ENCODE data around the gene FBLN2.
"Not testable (repeated sequence)": the region's sequence is repeated elsewhere in the genome, so short reads cannot be mapped to it uniquely, and the experiment has no call there.

Gene FBLN2

GRCh38 chr3:13549623-13550422, 898 bp downstream of the FBLN2 start:
- DNase-seq (ENCODE audit: low read depth, low spot score) = no peak

GRCh38 chr3:13550423-13550690, 1.4 kb downstream of the FBLN2 start:
- no peak for DNase-seq (ENCODE audit: low read depth, low spot score)

- DNase-seq (ENCODE audit: low read depth, low spot score) = no peak
These were observed 2.0 kb downstream of the FBLN2 start for GRCh38 chr3:13550791-13551360.

- DNase-seq (ENCODE audit: low read depth, low spot score) = no peak
These were observed 4.1 kb downstream of the FBLN2 start for GRCh38 chr3:13552857-13553652.

GRCh38 chr3:13553686-13554085, 4.8 kb downstream of the FBLN2 start:
- no peak for DNase-seq (ENCODE audit: low read depth, low spot score)

GRCh38 chr3:13555753-13556152, 6.8 kb downstream of the FBLN2 start:
- DNase-seq (ENCODE audit: low read depth, low spot score) = no peak

- no peak for DNase-seq (ENCODE audit: low read depth, low spot score)
These were observed 7.3 kb downstream of the FBLN2 start for GRCh38 chr3:13556207-13556606.

- no peak for DNase-seq (ENCODE audit: low read depth, low spot score)
These were observed 8.0 kb downstream of the FBLN2 start for GRCh38 chr3:13556917-13557316.

- DNase-seq (ENCODE audit: low read depth, low spot score) = no peak
These were observed 8.5 kb downstream of the FBLN2 start for GRCh38 chr3:13557417-13557816.

- no peak for DNase-seq (ENCODE audit: low read depth, low spot score)
These were observed 9.0 kb downstream of the FBLN2 start for GRCh38 chr3:13557926-13558325.

GRCh38 chr3:13558651-13559050, 9.7 kb downstream of the FBLN2 start:
- DNase-seq (ENCODE audit: low read depth, low spot score) = no peak

GRCh38 chr3:13559764-13560525, 11.0 kb downstream of the FBLN2 start:
- no peak for DNase-seq (ENCODE audit: low read depth, low spot score)

- no peak for DNase-seq (ENCODE audit: low read depth, low spot score)
These were observed 12.5 kb downstream of the FBLN2 start for GRCh38 chr3:13561376-13561775.

GRCh38 chr3:13561967-13562366, 13.0 kb downstream of the FBLN2 start:
- no peak for DNase-seq (ENCODE audit: low read depth, low spot score)

GRCh38 chr3:13562421-13562820, 13.5 kb downstream of the FBLN2 start:
- DNase-seq (ENCODE audit: low read depth, low spot score) = not testable (repeated sequence)

- DNase-seq (ENCODE audit: low read depth, low spot score) = no peak
These were observed 14.4 kb downstream of the FBLN2 start for GRCh38 chr3:13563321-13563720.

- DNase-seq (ENCODE audit: low read depth, low spot score) = no peak
These were observed 15.0 kb downstream of the FBLN2 start for GRCh38 chr3:13563911-13564310.

- no peak for DNase-seq (ENCODE audit: low read depth, low spot score)
These were observed 16.0 kb downstream of the FBLN2 start for GRCh38 chr3:13564751-13565560.

GRCh38 chr3:13565581-13566452, 16.9 kb downstream of the FBLN2 start:
- DNase-seq (ENCODE audit: low read depth, low spot score) = no peak

- no peak for DNase-seq (ENCODE audit: low read depth, low spot score)
These were observed 17.5 kb downstream of the FBLN2 start for GRCh38 chr3:13566453-13566748.
